HG03135 (cell line): ENCODE results near the gene ROCK2.
"Not testable (repeated sequence)": the region's sequence is repeated elsewhere in the genome, so short reads cannot be mapped to it uniquely, and the experiment has no call there.

Experiments
- ATAC-seq: cut with Tn5 transposase; IDR thresholded peaks from one replicate; pipeline ENCODE4 v1.9.1; 2021; ENCODE audit warnings: mild to moderate bottlenecking, moderate library complexity; ENCODE audit not compliant: unreplicated experiment

ROCK2 gene

GRCh38 chr2:11241412-11242203 lies 102.8 kb downstream of the ROCK2 start:
- ATAC-seq: no peak

- ATAC-seq: no peak
These were observed 104.6 kb downstream of the ROCK2 start for GRCh38 chr2:11239666-11240462.

GRCh38 chr2:11239147-11239546 lies 105.3 kb downstream of the ROCK2 start:
- ATAC-seq: no peak

GRCh38 chr2:11237122-11237521 lies 107.3 kb downstream of the ROCK2 start:
- ATAC-seq: no peak

- no peak for ATAC-seq
These were observed 108.1 kb downstream of the ROCK2 start for GRCh38 chr2:11236335-11236734.

GRCh38 chr2:11235583-11235982 lies 108.9 kb downstream of the ROCK2 start:
- ATAC-seq: no peak

- no peak for ATAC-seq
These were observed 110.1 kb downstream of the ROCK2 start for GRCh38 chr2:11234309-11234708.

- not testable (repeated sequence) for ATAC-seq
These were observed 113.2 kb downstream of the ROCK2 start for GRCh38 chr2:11231193-11231592.

GRCh38 chr2:11228692-11229091 lies 115.7 kb downstream of the ROCK2 start:
- no peak for ATAC-seq

GRCh38 chr2:11227595-11227994 lies 116.8 kb downstream of the ROCK2 start:
- no peak for ATAC-seq

GRCh38 chr2:11224887-11225286 lies 119.5 kb downstream of the ROCK2 start:
- ATAC-seq: no peak

- ATAC-seq: no peak
These were observed 121.6 kb downstream of the ROCK2 start for GRCh38 chr2:11222845-11223244.

GRCh38 chr2:11220445-11220844 lies 124.0 kb downstream of the ROCK2 start:
- no peak for ATAC-seq

- ATAC-seq: no peak
These were observed 129.0 kb downstream of the ROCK2 start for GRCh38 chr2:11215407-11215806.

- ATAC-seq: no peak
These were observed 129.7 kb downstream of the ROCK2 start for GRCh38 chr2:11214770-11215169.

- ATAC-seq: no peak
These were observed 130.5 kb downstream of the ROCK2 start for GRCh38 chr2:11213975-11214374.

- ATAC-seq: no peak
These were observed 131.3 kb downstream of the ROCK2 start for GRCh38 chr2:11213090-11213638.

GRCh38 chr2:11212645-11213044 lies 131.8 kb downstream of the ROCK2 start:
- no peak for ATAC-seq

- no peak for ATAC-seq
These were observed 136.4 kb downstream of the ROCK2 start for GRCh38 chr2:11208083-11208482.

- no peak for ATAC-seq
These were observed 141.0 kb downstream of the ROCK2 start for GRCh38 chr2:11203480-11203879.

- ATAC-seq: no peak
These were observed 142.5 kb downstream of the ROCK2 start for GRCh38 chr2:11201969-11202368.

- ATAC-seq: no peak
These were observed 143.8 kb downstream of the ROCK2 start for GRCh38 chr2:11200651-11201050.
